ENCODE results near the gene MSN.
"Not testable (repeated sequence)": the region's sequence is repeated elsewhere in the genome, so short reads cannot be mapped to it uniquely, and the experiment has no call there.

Gene MSN

GRCh38 chrX:65637335-65637734, 30.1 kb upstream of the MSN start:
- no peak for TF ChIP-seq CTCF (IDR thresholded peaks at IDR 0.05; ENCODE audit: insufficient read depth, low read depth, low read length, missing control alignments)
- H3K4me3 ChIP-seq (ENCODE audit: low read length): no peak overlapping the region
- no peak for DNase-seq (ENCODE audit: low read depth)

GRCh38 chrX:65642914-65643491, 24.5 kb upstream of the MSN start:
- H3K4me3 ChIP-seq (ENCODE audit: low read length): no peak overlapping the region
- peak; percentile 51 for DNase-seq (ENCODE audit: low read depth)
- no peak for TF ChIP-seq CTCF (IDR thresholded peaks at IDR 0.05; ENCODE audit: insufficient read depth, low read depth, low read length, missing control alignments)

DNA sequence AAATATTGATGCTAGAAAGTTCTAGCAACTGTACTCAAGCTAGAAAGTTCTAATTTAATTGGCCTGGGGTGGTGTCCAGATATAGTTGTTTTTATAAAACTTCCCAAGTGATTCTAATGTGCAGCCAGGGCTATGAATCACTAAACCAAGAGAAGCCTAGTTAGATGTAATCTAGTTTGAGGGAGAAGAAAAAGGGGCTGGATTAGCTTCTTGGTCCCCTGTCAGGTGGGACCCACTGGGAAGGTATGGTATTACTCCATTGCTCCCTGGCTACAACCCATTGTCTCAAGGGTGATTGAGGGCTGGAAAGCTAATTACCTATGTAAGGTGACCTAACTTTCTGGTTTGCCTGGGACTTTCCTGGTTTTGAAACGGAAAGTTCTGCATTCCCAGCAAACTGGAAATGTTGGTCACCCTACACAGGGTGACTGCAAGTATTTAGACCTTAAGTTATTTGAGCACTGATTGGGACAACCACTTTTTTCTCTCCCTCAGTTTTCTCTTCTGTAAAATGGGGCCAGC, 23.9 kb upstream of the MSN start:
- DNase-seq (ENCODE audit: low read depth): peak; percentile 73
- no peak for TF ChIP-seq CTCF (IDR thresholded peaks at IDR 0.05; ENCODE audit: insufficient read depth, low read depth, low read length, missing control alignments)
- no peak overlapping the region for H3K4me3 ChIP-seq (ENCODE audit: low read length)

DNA sequence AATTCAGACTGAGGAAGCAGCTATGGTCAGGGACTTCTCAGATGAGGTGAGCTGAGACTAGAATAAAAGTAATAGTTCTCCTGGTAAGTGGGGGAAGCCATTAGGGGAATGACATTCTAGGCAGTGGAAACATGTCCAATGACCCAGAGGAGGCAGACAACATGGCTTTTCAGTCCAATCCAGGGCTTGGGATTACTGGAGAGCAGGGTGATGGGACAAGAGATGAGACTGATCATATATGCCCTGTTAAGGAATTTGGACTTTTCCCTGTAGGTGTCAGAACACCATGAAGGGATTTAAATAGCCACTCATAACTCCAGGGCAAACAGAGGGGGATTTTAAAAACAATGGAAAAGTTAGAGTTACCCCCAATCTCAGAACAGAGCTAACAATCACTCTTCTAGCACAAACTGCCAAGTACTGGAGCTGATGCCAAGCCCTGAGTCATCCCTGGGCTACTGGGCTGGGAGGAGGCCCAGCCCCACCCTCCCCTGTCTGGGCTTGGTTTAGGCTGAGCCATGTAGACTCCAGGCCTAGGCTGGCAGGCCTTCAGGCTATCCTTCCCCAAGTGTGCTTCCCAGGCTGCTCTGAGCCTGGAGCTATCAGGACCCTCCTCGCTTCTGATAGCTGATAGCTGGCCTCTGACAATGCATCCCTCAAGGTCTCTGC, 22.7 kb upstream of the MSN start:
- H3K4me3 ChIP-seq (ENCODE audit: low read length): no peak overlapping the region
- DNase-seq (ENCODE audit: low read depth): peak; percentile 89
- no peak for TF ChIP-seq CTCF (IDR thresholded peaks at IDR 0.05; ENCODE audit: insufficient read depth, low read depth, low read length, missing control alignments)

- TF ChIP-seq CTCF (IDR thresholded peaks at IDR 0.05; ENCODE audit: insufficient read depth, low read depth, low read length, missing control alignments): no peak
- no peak overlapping the region for H3K4me3 ChIP-seq (ENCODE audit: low read length)
- DNase-seq (ENCODE audit: low read depth): no peak
Observed at GRCh38 chrX:65647801-65648200, 19.7 kb upstream of the MSN start.

DNA sequence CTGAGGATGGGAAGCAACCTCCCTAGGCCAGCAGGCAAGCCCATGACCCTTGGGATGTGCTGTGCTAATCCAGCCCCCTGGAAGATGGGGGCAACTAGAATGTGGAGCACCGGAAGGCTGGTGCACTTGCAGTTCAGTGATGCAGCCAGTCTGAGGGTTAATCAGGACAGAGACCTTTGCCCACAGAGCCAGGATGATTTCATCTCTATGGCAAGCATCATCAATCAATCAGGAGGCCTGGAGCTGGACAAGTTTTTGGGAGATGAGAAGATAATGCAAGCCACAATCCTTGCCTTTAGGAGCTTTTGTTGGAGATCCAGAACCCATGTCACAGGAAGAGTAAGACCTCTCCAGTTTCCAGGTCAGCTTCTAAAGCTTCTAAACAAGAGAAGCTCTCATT, 15.4 kb upstream of the MSN start:
- DNase-seq (ENCODE audit: low read depth): no peak
- H3K4me3 ChIP-seq (ENCODE audit: low read length): no peak overlapping the region
- TF ChIP-seq CTCF (IDR thresholded peaks at IDR 0.05; ENCODE audit: insufficient read depth, low read depth, low read length, missing control alignments): no peak

DNA sequence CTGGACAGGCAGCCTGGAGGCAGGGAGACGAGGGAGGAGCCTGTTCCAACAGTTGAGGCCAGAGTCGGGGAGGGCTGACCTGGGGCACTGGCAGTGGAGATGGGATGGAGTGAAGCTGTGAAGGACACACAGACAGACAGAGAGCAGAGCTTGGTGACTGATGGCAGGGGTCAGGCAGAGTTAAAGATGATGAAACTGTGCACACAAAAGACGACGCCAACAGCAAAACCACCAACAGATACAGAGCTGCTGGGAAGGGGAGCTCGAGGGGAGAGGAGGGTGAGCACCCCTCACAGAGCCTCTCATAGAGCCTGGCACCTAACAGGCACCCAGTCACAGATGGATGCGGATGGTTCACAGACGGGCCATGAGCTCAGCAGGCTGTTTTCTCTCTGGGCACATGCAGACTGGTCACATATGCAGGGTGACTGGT, 10.4 kb upstream of the MSN start:
- DNase-seq (ENCODE audit: low read depth); H3K4me3 ChIP-seq (ENCODE audit: low read length): not testable (repeated sequence)

Data from epithelial cell of esophagus (primary cell).